NCI-H2107 treated with DMSO at 0.1 percent for 48 hours (cell line): ENCODE results near the gene PLD2.

ENCODE experiments used
- DNase-seq: peaks from one replicate; lab custom pipeline; 2025; ENCODE audit not compliant: unreplicated experiment; lab: John Stamatoyannopoulos, UW

Gene PLD2

GRCh38 chr17:4833178-4833940, 26.4 kb downstream of the PLD2 start, which contains the start of gene MINK1:
TSS of gene MINK1 (plus strand) at chr17:4833340. CDS start at chr17:4833584, 244 bp downstream.
- peak; percentile 43 for DNase-seq

GRCh38 chr17:4833941-4834680, 27.2 kb downstream of the PLD2 start:
- no peak for DNase-seq

- DNase-seq: no peak
These were observed 27.7 kb downstream of the PLD2 start for GRCh38 chr17:4834681-4835020.

- no peak for DNase-seq
These were observed 29.3 kb downstream of the PLD2 start for GRCh38 chr17:4836221-4836620.

- no peak for DNase-seq
These were observed 30.7 kb downstream of the PLD2 start for GRCh38 chr17:4837471-4838308.

- DNase-seq: no peak
These were observed 31.4 kb downstream of the PLD2 start for GRCh38 chr17:4838309-4838785.

- no peak for DNase-seq
These were observed 32.3 kb downstream of the PLD2 start for GRCh38 chr17:4839221-4839620.

- DNase-seq: no peak
These were observed 33.3 kb downstream of the PLD2 start for GRCh38 chr17:4839965-4840892.

GRCh38 chr17:4840893-4841242, 33.9 kb downstream of the PLD2 start:
- DNase-seq: no peak

- no peak for DNase-seq
These were observed 35.4 kb downstream of the PLD2 start for GRCh38 chr17:4842376-4842775.

- DNase-seq: no peak
These were observed 36.5 kb downstream of the PLD2 start for GRCh38 chr17:4843321-4844000.

- DNase-seq: no peak
These were observed 38.2 kb downstream of the PLD2 start for GRCh38 chr17:4845118-4845517.

GRCh38 chr17:4846635-4847390, 39.9 kb downstream of the PLD2 start:
- no peak for DNase-seq

- no peak for DNase-seq
These were observed 42.1 kb downstream of the PLD2 start for GRCh38 chr17:4849011-4849536.

- DNase-seq: no peak
These were observed 43.3 kb downstream of the PLD2 start for GRCh38 chr17:4850246-4850645.

- DNase-seq: no peak
These were observed 44.1 kb downstream of the PLD2 start for GRCh38 chr17:4851084-4851483.

GRCh38 chr17:4852567-4853207, 45.7 kb downstream of the PLD2 start:
- DNase-seq: no peak

- DNase-seq: no peak
These were observed 46.3 kb downstream of the PLD2 start for GRCh38 chr17:4853208-4853671.
